Large intestine (tissue), 3 donors: ENCODE data around the gene DENND1C. TPM values are rescaled to one million over a fixed set of nuclear protein-coding genes. Genes with fewer than 3 reads are reported as not detected.

Experiments
- DNase-seq, 2 donors: peaks; one replicate each; pipeline versions ENCODE4 v3.0.0 to v3.0.0-alpha.2; 2013
- H3K27ac ChIP-seq: one replicate; pipeline ENCODE4 v1.5.1; 2013; ENCODE audit warnings: low read length
- H3K27me3 ChIP-seq: 2 replicates; pipeline ENCODE4 v1.6.1; 2013; ENCODE audit warnings: low read length; ENCODE audit not compliant: control insufficient read depth, insufficient read depth
- H3K36me3 ChIP-seq: 2 replicates; pipeline ENCODE4 v1.6.1; 2013; ENCODE audit warnings: low read length; ENCODE audit not compliant: control insufficient read depth, insufficient read depth
- H3K4me1 ChIP-seq: one replicate; pipeline ENCODE4 v1.6.1; 2013; ENCODE audit warnings: low read length; ENCODE audit not compliant: control insufficient read depth, insufficient read depth
- H3K4me3 ChIP-seq: one replicate; pipeline ENCODE4 v1.5.1; 2013; ENCODE audit warnings: low read length
- H3K9me3 ChIP-seq: one replicate; pipeline ENCODE4 v1.6.1; 2013; ENCODE audit warnings: mild to moderate bottlenecking, low read depth, low read length, moderate library complexity; ENCODE audit not compliant: control insufficient read depth
- WGBS: methylation state at CpG from one replicate; pipeline ENCODE4 v1.1.5; 2013; ENCODE audit warnings: low lambda C conversion rate; ENCODE audit not compliant: insufficient coverage; 5-methylcytosine and 5-hydroxymethylcytosine counted together
- polyA plus RNA-seq: library from polyadenylated mRNA; unstranded; fragments of 120-200 nt; gene quantifications from one replicate; pipeline ENCODE4 v1.2.1, GENCODE V29; 2013

Gene DENND1C
- polyA plus RNA-seq, 1 donor: 40.4 TPM

DNA sequence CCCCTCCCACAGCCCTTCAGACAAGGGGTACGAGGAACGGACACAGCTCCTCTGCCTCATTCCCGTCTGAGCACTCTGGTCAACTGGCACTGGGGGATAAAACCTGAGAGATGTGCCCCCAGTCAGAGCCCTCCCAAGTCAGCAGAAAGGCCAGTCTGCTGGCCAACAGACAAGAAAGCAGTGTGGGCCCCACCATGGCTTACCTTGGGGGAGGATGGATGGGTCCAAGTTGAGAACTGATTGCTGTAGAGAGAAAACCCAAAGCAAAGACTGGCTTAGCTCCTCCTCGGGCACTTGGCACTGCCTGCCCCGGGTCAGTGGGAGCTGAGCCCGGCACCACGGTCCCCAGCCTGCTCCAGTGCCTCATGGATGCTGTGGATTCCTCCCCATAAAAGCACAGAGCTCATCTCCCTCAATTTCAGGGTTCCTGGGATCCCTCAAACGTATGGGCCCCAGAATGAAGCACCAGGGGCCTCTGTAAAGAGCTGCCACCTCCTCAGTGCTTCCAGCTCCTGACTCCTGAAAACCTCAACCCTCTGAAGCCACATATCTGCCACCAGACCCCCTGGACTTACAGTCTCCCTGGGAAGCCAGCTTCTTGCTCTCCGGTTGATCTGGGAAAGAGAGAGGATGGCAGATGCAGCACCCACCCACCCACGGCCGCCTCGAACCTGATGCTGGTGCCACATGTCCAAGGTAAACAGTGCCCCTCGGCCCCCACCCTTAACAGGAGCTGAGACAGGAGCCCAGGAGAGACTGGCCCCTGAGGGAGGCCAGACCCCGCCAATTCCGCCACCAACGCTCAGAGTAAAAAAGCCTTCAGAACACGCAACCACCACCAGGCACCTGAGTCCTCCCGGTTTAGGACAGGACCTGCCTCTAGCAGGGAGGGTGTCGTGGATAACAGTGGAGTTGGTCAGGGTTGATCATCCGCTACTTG is 60.2 kb downstream of the DENND1C start:
- Histone ChIP-seq H3K36me3 (peaks cover 62% of the 10 kb centered on the region), H3K9me3 (peaks cover 8% of the 10 kb centered on the region), H3K4me1 (peaks cover 12% of the 10 kb centered on the region), H3K27me3 (no peaks in the 10 kb centered on the region), H3K27ac (no peak overlapping the region), H3K4me3 (no peak overlapping the region)
- no peak for DNase-seq
- no CpG with 5 or more reads among the region's 20 CpGs for WGBS

DNA sequence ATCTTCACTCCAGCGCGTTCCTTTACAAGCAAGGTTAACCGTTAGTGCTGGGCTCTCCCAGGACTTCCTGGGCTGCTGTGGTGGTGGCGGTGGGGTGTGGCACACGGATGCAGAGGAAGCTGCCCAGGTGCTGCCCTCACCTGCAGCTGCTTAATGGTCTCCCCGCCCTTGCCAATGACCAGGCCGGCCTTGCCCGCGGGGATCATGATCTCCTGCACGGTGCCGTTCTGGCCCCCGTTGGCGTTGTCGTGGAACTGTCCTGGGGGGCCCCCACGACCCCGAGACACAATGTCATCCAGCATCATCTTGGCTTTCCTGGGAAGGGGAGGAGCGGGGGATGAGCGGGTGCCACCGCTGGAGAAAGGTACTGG is 63.0 kb downstream of the DENND1C start:
- Histone ChIP-seq H3K27ac (no peak overlapping the region), H3K4me1 (peaks cover 8% of the 10 kb centered on the region), H3K36me3 (peaks cover 86% of the 10 kb centered on the region), H3K4me3 (no peak overlapping the region), H3K9me3 (peaks cover 5% of the 10 kb centered on the region), H3K27me3 (no peaks in the 10 kb centered on the region)
- no CpG with 5 or more reads among the region's 19 CpGs for WGBS
- no peak for DNase-seq

DNA sequence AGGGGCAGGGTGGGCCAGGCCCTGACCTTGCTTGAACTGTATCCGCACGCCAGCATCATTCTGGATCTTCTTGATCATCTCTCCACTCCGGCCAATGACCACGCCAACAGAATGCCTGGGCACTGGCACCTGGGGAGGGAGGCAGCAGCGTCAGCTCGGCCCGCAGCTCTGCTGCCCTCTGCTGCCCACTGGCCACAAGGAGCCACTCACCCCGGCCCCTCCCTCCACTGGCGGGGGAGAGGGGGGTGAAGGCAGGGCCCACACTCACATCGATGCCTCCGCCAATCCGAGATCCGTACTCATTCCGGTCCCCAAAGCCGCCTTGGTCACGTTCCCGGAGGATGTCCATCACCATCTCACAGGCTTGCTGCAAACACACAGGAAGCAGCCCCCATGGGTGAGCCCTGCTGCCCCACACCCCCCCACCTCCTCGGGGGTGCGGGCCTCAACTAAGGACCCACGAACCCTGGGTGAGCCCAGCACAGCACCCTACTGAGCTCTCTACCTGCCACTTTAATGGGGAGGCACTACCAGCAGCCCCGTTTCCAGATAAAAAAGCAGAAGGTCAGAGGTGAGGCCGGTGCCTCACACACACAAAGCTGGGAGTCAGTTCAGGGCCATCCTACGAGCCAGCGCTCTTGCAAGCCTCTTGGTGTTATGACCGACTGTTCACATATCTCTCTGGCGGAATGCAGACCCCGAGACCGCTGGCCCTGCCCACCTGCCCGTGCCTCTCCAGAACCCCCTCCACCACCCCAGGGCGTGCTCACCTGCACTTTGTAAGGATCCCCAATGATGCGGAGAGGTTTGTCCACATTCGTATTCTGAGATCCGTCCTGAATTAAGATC is 63.6 kb downstream of the DENND1C start:
- Histone ChIP-seq H3K4me3 (no peak overlapping the region), H3K27me3 (no peaks in the 10 kb centered on the region), H3K9me3 (peaks cover 5% of the 10 kb centered on the region), H3K27ac (no peak overlapping the region), H3K4me1 (peaks cover 9% of the 10 kb centered on the region), H3K36me3 (peaks cover 86% of the 10 kb centered on the region)
- WGBS: no CpG with 5 or more reads among the region's 33 CpGs
- no peak for DNase-seq

Other genes starting within 250 kb of the DENND1C start
- 44.3 TPM for gene MLLT1, start 201.8 kb downstream of the DENND1C start, polyA plus RNA-seq
- gene ACER1, start 148.2 kb downstream of the DENND1C start, polyA plus RNA-seq: 0.04 TPM
- 49.3 TPM for gene CLPP, start 120.3 kb downstream of the DENND1C start, polyA plus RNA-seq
- gene ALKBH7, start 109.0 kb downstream of the DENND1C start, polyA plus RNA-seq: 97.9 TPM
- gene PSPN, start 105.9 kb downstream of the DENND1C start, polyA plus RNA-seq: 2.5 TPM
- gene GTF2F1, start 88.6 kb downstream of the DENND1C start, polyA plus RNA-seq: 99.4 TPM
- 238 TPM for gene KHSRP, start 57.0 kb downstream of the DENND1C start, polyA plus RNA-seq
- gene SLC25A41, start 48.0 kb downstream of the DENND1C start, polyA plus RNA-seq: 0.36 TPM
- 27.9 TPM for gene SLC25A23, start 22.0 kb downstream of the DENND1C start, polyA plus RNA-seq
- gene CRB3, start 17.5 kb downstream of the DENND1C start, polyA plus RNA-seq: 41.7 TPM
- 7.3 TPM for gene TUBB4A, start 20.5 kb upstream of the DENND1C start, polyA plus RNA-seq
- gene TNFSF9, start 49.2 kb upstream of the DENND1C start, polyA plus RNA-seq: 0.19 TPM
- not detected for gene CD70, start 109.4 kb upstream of the DENND1C start, polyA plus RNA-seq
- 1.1 TPM for gene TNFSF14, start 188.4 kb upstream of the DENND1C start, polyA plus RNA-seq
- gene C3, start 238.9 kb upstream of the DENND1C start, polyA plus RNA-seq: 79.1 TPM